HepG2 (cell line): ENCODE data around the gene GRK4. TPM values are rescaled to one million over a fixed set of nuclear protein-coding genes. Genes with fewer than 3 reads are reported as not detected.

ENCODE experiments used
- JUND ChIP-seq: sonication (generic); formaldehyde crosslinking; IDR thresholded peaks from 2 replicates; pipeline ENCODE4 v1.8.0; 2022; ENCODE audit warnings: mild to moderate bottlenecking, missing genetic modification reagents
- KLF11 ChIP-seq: IDR thresholded peaks from 2 replicates; pipeline ENCODE4 v1.6.1; 2016; ENCODE audit warnings: missing compliant biosample characterization
- PRDM15 ChIP-seq: sonication (generic); formaldehyde crosslinking; IDR thresholded peaks from 2 replicates; pipeline ENCODE4 v1.4.0; 2020; ENCODE audit warnings: missing genetic modification reagents
- RNF219 ChIP-seq: sonication (generic); formaldehyde crosslinking; IDR thresholded peaks from 2 replicates; pipeline ENCODE4 v1.5.0; 2020; ENCODE audit warnings: mild to moderate bottlenecking, missing genetic modification reagents
- TFDP2 ChIP-seq: sonication (generic); formaldehyde crosslinking; IDR thresholded peaks from 2 replicates; pipeline ENCODE4 v1.4.0; 2020; ENCODE audit warnings: missing genetic modification reagents
- TSC22D2 ChIP-seq: sonication (generic); formaldehyde crosslinking; IDR thresholded peaks from 2 replicates; pipeline ENCODE4 v1.5.1; 2020; ENCODE audit warnings: missing genetic modification reagents, mild to moderate bottlenecking, borderline replicate concordance
- ZMAT3 ChIP-seq: sonication (generic); formaldehyde crosslinking; conservative IDR thresholded peaks from 2 replicates; pipeline ENCODE4 v1.7.0; 2021; ENCODE audit warnings: missing genetic modification reagents
- polyA plus RNA-seq, 8 experiments: library from polyadenylated mRNA; depleted of rRNA in 3 of 8; stranded (reverse) in 7 of 8; unstranded in 1 of 8; fragments of >200 nt; fragmentation: Illumina TruSeq in 4 of 8; extraction: Trizol in 4 of 8; gene quantifications; 2 replicates each; pipeline versions ENCODE4 v1.2.1 to v1.2.3, GENCODE V29; 2011 to 2016; ENCODE audit warnings: low read depth in 4 of 8, missing spikeins in 1 of 8, mixed read lengths in 1 of 8; ENCODE audit not compliant: insufficient read depth in 1 of 8
- small RNA-seq, 3 experiments: library from RNA; depleted of rRNA; stranded (forward); fragments of <200 nt; gene quantifications; one replicate each; pipeline ENCODE3, GENCODE V24; 2012; ENCODE audit warnings: low read depth in 2 of 3, low replicate concordance in 1 of 3; ENCODE audit not compliant: insufficient read length in 3 of 3, insufficient read depth in 2 of 3
- total RNA-seq, 5 experiments: library from RNA; depleted of rRNA; stranded (reverse); fragments of >200 nt; fragmentation: Illumina TruSeq; extraction: Trizol; gene quantifications; 2 replicates each; pipeline ENCODE4 v1.2.3, GENCODE V29; 2016; ENCODE audit warnings: low read depth in 1 of 5

GRK4 gene
- total and polyA plus RNA-seq, 2 of the 13 experiments (the other 11 are each of a cell fraction or from before 2014, with no cell fraction given) = 1.8 to 2.0 TPM

GRCh38 chr4:3087115-3087797, 123.9 kb downstream of the GRK4 start (continued):
- no peak for TF ChIP-seq RNF219 (CRISPR knock-in tag)
- TF ChIP-seq ZMAT3 (CRISPR knock-in tag) = no peak
- no peak for TF ChIP-seq JUND (CRISPR knock-in tag)
- no peak for TF ChIP-seq KLF11 (CRISPR knock-in tag)
- no peak for TF ChIP-seq PRDM15
- no peak for TF ChIP-seq TSC22D2 (CRISPR knock-in tag)
- TF ChIP-seq TFDP2 (CRISPR knock-in tag) = no peak

Small RNA genes within 50 kb of the gene (small RNA-seq; reads per million reads assigned to genes)
- gene RF02134 (0 reads per million in 3 experiments), gene RF02135 (0 reads per million in 3 experiments), gene RNU6-204P (0 to 1.9 (median 0.33) reads per million in 3 experiments)

Other genes starting within 250 kb of the GRK4 start
- 28.5 and 38.0 TPM in 2 replicates for gene TNIP2, start 207.2 kb upstream of the GRK4 start, total RNA-seq (2016; rRNA removed; fragmentation: Illumina TruSeq; extraction: Trizol)
- gene TNIP2, start 207.2 kb upstream of the GRK4 start, polyA plus RNA-seq (2011; rRNA removed) = 25.6 and 30.1 TPM in 2 replicates
- 7.0 and 16.9 TPM in 2 replicates for gene SH3BP2, start 170.5 kb upstream of the GRK4 start, total RNA-seq (2016; rRNA removed; fragmentation: Illumina TruSeq; extraction: Trizol)
- 34.5 and 38.6 TPM in 2 replicates for gene SH3BP2, start 170.5 kb upstream of the GRK4 start, polyA plus RNA-seq (2011; rRNA removed)
- 122 and 133 TPM in 2 replicates for gene ADD1, start 119.7 kb upstream of the GRK4 start, total RNA-seq (2016; rRNA removed; fragmentation: Illumina TruSeq; extraction: Trizol)
- 73.9 and 76.3 TPM in 2 replicates for gene ADD1, start 119.7 kb upstream of the GRK4 start, polyA plus RNA-seq (2011; rRNA removed)
- 47.9 and 63.4 TPM in 2 replicates for gene NOP14, start 165 bp upstream of the GRK4 start, total RNA-seq (2016; rRNA removed; fragmentation: Illumina TruSeq; extraction: Trizol)
- 6.8 and 6.9 TPM in 2 replicates for gene NOP14, start 165 bp upstream of the GRK4 start, polyA plus RNA-seq (2011; rRNA removed)
- not detected in 2 replicates for gene HTT-AS, start 111.0 kb downstream of the GRK4 start, total RNA-seq (2016; rRNA removed; fragmentation: Illumina TruSeq; extraction: Trizol)
- not detected in 2 replicates for gene HTT-AS, start 111.0 kb downstream of the GRK4 start, polyA plus RNA-seq (2011; rRNA removed)
- 19.5 and 34.3 TPM in 2 replicates for gene HTT, start 111.1 kb downstream of the GRK4 start, total RNA-seq (2016; rRNA removed; fragmentation: Illumina TruSeq; extraction: Trizol)
- 17.5 and 21.0 TPM in 2 replicates for gene HTT, start 111.1 kb downstream of the GRK4 start, polyA plus RNA-seq (2011; rRNA removed)